NCI-H345 (cell line): ENCODE results near the gene EPN1.

ENCODE experiments used
- DNase-seq: peaks from one replicate; lab custom pipeline; 2025; lab: John Stamatoyannopoulos, UW

EPN1 gene

GRCh38 chr19:55646889-55647731 lies 27.9 kb upstream of the EPN1 start:
- no peak for DNase-seq

- peak; percentile 57 for DNase-seq
These were observed 27.1 kb upstream of the EPN1 start, which contains the start of gene CCDC106 for GRCh38 chr19:55647732-55648584. Gene CCDC106 (plus strand): TSS chr19:55648212. CDS start chr19:55649047, 835 bp downstream.

- no peak for DNase-seq
These were observed 26.3 kb upstream of the EPN1 start for GRCh38 chr19:55648585-55649267.

- DNase-seq, result no peak
These were observed 25.5 kb upstream of the EPN1 start for GRCh38 chr19:55649268-55650125.

GRCh38 chr19:55650126-55650557 lies 24.9 kb upstream of the EPN1 start:
- DNase-seq, result no peak

GRCh38 chr19:55650602-55651230 lies 24.3 kb upstream of the EPN1 start:
- DNase-seq, result no peak

- DNase-seq, result no peak
These were observed 23.8 kb upstream of the EPN1 start for GRCh38 chr19:55651236-55651635.

GRCh38 chr19:55652311-55653128 lies 22.5 kb upstream of the EPN1 start:
- DNase-seq, result no peak

- peak; percentile 95 for DNase-seq
These were observed 21.2 kb upstream of the EPN1 start for GRCh38 chr19:55653651-55654322.

GRCh38 chr19:55654323-55654867 lies 20.6 kb upstream of the EPN1 start:
- DNase-seq, result peak; percentile 97

GRCh38 chr19:55654868-55655647 lies 20.0 kb upstream of the EPN1 start, which contains the start of gene U2AF2:
Gene U2AF2 (plus strand): TSS chr19:55655035. CDS start chr19:55655105, 70 bp downstream.
- peak; percentile 86 for DNase-seq

- no peak for DNase-seq
These were observed 19.4 kb upstream of the EPN1 start for GRCh38 chr19:55655648-55656040.

- no peak for DNase-seq
These were observed 18.5 kb upstream of the EPN1 start for GRCh38 chr19:55656552-55656951.

GRCh38 chr19:55656988-55657747 lies 17.9 kb upstream of the EPN1 start:
- DNase-seq, result no peak

GRCh38 chr19:55658846-55659459 lies 16.1 kb upstream of the EPN1 start:
- DNase-seq, result no peak

- DNase-seq, result no peak
These were observed 15.2 kb upstream of the EPN1 start for GRCh38 chr19:55659822-55660221.

GRCh38 chr19:55660404-55660803 lies 14.6 kb upstream of the EPN1 start:
- no peak for DNase-seq
